GM20000 (cell line): ENCODE measurements around the gene FOXL2.

Source experiments
- DNase-seq: peaks from one replicate; pipeline ENCODE4 v3.0.0; 2012; ENCODE audit warnings: low spot score
- TF ChIP-seq, protein P1 (sequence below): IDR thresholded peaks from 2 replicates; pipeline ENCODE4 v1.5.1; 2012; ENCODE audit warnings: mild to moderate bottlenecking, control low read depth; ENCODE audit errors: extremely low read depth, missing control alignments

The FOXL2 gene

DNA sequence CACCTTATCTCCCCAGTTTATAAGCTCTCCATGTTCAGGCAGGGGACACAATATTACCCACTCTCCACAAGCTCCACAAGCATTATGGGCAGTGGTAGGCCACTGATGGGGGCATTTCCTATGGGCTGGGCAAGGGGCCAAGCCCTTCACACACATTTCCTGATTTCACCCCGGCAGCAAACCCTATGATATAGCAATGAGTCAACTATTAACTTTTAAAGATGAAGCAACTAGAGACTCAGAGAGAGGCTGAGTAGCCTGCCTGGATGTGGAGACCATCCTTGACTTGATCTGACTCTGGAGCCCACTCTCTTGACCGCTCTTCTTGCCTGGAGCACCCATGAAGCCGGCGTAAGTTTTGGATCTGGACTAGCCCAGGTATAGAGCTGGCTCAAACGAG, 27.5 kb upstream of the FOXL2 start:
- TF ChIP-seq, protein P1, sequence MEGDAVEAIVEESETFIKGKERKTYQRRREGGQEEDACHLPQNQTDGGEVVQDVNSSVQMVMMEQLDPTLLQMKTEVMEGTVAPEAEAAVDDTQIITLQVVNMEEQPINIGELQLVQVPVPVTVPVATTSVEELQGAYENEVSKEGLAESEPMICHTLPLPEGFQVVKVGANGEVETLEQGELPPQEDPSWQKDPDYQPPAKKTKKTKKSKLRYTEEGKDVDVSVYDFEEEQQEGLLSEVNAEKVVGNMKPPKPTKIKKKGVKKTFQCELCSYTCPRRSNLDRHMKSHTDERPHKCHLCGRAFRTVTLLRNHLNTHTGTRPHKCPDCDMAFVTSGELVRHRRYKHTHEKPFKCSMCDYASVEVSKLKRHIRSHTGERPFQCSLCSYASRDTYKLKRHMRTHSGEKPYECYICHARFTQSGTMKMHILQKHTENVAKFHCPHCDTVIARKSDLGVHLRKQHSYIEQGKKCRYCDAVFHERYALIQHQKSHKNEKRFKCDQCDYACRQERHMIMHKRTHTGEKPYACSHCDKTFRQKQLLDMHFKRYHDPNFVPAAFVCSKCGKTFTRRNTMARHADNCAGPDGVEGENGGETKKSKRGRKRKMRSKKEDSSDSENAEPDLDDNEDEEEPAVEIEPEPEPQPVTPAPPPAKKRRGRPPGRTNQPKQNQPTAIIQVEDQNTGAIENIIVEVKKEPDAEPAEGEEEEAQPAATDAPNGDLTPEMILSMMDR: no peak
- no peak for DNase-seq

DNA sequence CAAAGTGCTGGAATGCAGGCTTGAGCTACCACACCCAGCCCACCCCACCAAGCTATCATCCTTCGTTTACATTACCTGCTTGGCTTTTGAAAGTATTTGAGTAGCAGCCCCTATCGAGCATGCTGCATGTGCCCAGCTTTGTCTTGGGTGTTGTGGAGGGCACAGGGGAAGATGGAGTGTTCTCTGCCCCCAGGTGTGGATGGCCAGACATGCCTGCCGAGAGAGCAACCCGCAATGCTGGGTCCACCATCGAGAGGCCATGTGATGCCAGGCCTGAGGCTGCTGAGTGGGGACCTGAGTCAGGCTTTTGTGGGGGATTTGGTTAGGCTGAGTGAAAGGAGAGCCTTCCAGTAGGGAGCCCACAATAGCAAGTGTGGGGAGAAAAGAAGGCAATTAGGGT, 26.0 kb upstream of the FOXL2 start:
- TF ChIP-seq, protein P1: no peak
- DNase-seq: no peak

DNA sequence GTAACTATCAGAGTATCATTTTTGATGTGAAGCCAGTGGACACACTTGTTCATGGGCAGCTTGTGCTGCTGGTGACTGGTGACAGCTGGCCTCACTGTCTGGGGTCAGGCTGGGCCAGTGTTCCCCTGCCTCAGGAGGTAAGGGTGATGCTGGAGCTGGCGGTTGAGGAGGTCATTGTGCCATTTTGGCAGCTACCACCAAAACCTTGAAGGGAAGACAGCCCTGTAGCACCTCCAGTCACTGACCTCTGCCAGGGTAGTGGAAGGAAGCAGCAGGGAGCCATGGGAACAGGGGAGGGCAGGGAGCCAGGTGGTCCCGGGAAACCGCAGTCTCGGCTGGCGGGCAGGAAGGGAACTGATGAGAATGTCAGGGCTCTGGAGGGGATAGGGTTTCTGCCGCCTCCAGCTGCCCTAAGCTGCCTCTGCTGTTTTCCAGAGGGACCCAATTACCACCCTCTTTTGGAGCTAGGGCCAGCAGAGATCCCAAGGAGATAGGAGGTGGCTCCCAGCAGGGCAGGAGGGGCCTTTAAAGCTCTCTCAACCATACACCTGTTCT, 24.9 kb upstream of the FOXL2 start:
- DNase-seq: no peak
- TF ChIP-seq, protein P1: no peak

DNA sequence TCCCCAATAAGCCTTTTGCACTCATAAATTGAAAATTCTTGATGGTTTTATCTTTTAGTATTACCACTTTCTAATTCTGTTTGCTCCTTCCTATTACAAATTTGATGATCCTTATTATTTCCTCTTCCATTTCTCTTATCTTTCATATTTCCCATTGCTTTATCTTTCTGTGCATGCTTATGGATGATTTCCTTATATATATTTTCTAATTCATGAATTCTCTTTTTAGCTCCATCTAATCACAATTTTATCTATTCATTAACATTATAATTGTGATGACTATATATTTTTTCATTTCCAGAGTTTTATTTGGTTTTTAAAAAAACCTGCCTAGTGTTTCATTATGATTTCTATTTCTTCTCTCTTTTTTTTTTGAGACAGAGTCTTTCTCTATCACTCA, 18.0 kb upstream of the FOXL2 start:
- DNase-seq: no peak
- TF ChIP-seq, protein P1: no peak

DNA sequence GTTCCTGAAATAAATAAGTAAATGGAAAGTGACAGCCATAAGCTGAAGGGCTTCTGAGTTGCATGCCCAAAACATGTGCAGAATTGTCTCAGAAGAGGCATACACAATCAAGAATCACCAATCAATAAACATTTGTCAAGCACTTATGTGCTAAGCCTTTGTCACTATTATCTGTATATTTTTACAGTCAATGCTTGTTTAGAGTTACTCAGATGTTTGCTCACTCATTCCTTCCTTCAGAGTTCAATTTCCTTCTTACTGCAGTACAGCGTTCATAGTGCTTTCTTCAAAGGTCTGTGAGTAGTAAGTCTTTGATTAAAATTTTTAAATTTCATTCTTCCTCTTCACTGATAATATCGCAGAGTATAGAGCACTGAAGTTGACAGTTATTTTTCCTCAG, 17.3 kb upstream of the FOXL2 start:
- DNase-seq: no peak
- TF ChIP-seq, protein P1: no peak

DNA sequence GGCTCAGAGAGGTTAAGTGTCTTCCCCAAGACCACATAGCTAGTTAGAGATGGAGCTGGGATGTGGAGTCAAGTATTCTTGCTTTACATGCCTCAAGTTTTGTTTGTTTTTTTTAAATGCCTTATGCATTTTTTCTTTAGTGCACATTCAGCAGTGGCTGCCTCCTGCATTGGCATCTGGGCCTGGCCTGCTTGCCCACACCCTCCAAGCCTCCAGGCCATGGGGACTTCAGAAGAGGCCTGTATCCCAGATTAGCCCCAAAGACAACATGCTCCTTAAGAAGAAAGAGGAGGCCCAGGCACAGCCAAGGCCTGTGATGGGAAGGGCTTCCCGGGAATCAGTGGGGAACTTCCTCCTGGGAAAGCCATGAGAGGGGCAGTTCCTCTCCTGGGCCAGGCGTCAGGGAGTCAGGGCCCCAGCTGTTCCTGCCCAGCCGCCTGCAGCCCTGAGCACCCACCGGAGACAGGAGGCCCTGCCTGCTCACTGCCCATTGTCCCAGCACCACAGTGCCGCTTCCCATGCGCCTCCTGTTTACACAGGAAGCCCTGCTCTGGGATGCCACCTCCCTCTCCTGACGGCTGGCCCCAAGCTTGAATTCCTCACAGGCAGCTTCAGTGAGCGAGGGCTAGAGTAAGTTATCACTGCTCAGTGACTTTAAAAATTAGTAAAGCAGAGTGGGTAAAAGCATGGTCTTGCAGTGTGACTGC, 16.1 kb upstream of the FOXL2 start:
- DNase-seq: no peak
- TF ChIP-seq, protein P1: no peak

DNA sequence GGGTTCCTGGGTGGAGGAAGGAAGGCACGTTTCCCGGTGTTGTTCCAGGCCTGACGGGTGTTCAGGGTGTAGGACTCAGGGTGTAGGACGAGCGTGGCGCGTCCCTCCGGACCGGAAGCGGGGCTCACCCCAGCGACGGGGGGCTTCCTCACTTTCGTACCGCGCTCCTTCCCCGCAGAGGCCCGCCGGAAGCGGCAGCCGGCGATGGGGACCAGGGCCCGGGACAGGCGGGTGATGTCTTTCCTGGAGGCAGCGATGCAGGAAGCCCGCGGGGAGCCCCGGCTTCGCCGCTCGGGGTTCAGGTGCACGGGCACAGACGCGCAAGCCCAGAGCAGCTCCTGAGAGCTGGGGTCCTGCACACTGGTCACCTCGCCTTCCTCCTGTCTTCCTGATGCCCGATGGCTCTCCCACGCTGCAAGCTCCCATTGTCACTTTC, 13.5 kb upstream of the FOXL2 start:
- DNase-seq: no peak
- TF ChIP-seq, protein P1: no peak
